GM21390 (cell line): ENCODE measurements around the gene LMOD2.
"Not testable (repeated sequence)": the region's sequence is repeated elsewhere in the genome, so short reads cannot be mapped to it uniquely, and the experiment has no call there.

Experiments used
- ATAC-seq: cut with Tn5 transposase; IDR thresholded peaks from one replicate; pipeline ENCODE4 v1.9.1; 2021; ENCODE audit not compliant: unreplicated experiment

The LMOD2 gene, protein sequence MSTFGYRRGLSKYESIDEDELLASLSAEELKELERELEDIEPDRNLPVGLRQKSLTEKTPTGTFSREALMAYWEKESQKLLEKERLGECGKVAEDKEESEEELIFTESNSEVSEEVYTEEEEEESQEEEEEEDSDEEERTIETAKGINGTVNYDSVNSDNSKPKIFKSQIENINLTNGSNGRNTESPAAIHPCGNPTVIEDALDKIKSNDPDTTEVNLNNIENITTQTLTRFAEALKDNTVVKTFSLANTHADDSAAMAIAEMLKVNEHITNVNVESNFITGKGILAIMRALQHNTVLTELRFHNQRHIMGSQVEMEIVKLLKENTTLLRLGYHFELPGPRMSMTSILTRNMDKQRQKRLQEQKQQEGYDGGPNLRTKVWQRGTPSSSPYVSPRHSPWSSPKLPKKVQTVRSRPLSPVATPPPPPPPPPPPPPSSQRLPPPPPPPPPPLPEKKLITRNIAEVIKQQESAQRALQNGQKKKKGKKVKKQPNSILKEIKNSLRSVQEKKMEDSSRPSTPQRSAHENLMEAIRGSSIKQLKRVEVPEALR

DNA sequence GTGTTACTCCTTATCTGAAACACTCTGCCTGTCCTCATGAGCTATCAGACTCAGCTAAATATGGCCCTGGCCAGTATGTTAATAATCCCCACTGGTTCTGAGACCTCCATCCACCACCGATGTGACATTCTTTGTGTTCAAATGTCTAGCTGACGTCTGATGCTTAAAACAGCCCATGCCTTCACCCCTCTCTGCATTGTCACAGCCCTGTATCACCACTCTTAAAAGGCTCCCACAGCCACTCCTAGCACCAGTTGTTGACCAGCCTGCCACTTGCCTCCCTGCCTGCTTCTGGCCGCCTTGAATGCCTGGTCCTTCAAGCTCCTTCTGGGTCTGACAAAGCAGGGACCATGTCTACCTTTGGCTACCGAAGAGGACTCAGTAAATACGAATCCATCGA lies at the start of gene LMOD2:
TSS of gene LMOD2 (plus strand) at position 253 of the 400 bp plus-strand sequence. CDS start at position 351, 98 bp downstream.
- no peak for ATAC-seq

DNA sequence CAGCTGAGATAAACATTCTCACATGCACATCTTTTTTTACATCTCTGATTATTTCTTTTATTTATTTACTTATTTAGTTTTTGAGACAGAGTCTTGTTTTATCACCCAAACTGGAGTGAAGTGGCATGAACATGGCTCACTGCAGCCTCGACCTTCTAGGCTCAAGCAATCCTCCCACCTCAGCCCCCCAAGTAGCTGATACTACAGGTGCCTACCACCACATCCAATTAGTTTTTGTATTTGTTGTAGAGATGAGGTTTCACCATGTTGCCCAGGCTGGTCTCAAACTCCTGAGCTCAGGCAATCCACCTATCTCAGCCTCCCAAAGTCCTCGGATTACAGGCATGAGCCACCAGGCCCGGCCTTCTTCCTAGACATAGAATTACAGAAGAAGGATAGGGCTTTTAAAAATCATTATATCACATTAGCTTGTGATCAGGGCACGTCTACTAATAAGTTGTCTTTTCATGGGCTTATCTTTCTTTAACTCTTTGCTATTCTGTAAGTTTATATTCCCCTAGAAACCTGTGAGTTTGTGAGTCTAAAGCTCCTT lies 48.2 kb upstream of the LMOD2 start:
- no peak for ATAC-seq

DNA sequence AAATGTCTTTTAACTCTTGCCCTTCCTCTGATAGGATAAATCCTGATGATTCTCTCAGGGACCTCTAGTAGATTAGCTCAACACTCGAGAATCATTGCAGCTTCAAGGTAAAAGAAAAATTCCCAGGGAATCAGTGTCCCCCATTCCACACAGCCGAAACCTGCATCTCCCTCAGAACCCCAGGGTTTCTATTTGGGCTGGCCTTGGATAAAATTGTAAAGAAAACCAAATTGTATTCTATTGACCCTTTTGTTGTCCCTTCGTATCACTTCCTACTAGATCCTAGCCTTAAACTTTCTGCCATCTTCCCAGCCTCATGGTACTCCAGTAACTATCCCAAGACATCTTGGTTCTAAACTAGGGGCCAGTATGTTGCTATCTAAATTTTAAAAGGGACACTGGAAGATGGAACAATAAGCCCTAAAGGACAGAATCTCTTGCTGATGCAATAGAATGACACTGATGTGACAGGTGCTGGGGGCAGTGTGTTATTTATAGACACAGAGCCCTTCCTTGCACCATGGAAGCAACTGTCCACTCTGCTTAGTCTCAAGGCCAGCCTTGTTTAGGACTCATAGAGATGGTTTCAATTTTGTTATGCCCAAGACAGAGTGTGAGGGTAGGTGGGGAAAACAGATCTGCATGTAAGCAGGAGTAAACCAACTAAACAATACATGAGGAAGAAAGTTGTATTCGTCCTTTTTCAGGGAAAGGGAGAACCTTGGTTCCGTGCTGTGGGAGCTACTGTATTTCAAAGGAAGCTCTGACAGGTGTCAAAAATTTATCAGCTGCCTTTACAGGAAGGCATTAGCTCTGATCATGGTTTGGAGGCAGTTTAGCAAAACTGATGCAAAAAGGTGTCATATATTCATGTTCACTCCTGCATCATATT lies 46.4 kb upstream of the LMOD2 start:
- no peak for ATAC-seq

DNA sequence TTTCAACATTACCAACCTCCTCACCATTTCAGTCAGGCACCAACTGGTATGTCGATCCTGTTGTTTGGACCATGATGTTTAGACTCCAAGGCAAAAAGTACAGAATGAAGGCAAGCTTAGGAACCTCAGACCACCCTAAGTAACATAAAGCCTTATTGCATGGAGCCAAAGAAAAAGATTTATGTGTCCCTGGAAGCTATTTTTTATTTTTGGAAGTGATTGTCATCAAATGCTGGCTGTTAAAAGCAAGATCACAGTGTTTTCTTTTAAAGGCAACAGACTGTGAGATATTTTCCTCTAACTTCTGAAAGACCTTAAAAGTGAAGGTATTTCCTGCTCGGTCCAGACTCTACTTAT lies 45.8 kb upstream of the LMOD2 start:
- no peak for ATAC-seq

DNA sequence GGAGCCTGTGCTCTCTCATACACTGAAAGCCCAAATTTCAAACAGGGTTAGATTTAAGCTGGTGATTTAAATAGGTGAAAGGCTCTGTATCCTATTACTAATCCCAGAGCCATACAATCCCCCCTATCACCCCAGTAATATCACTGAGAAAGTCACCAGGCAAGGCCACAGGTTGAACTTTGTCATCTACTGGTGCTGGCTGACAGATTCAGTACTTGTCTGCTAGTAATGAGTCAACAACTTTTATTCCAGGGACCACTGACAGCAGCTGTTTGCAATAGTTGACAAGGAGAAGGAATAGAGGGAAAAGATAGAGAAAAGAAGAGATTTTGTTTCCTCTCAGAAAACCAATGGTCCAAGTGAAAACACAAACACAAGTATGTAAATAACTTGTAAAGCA lies 43.6 kb upstream of the LMOD2 start:
- no peak for ATAC-seq

DNA sequence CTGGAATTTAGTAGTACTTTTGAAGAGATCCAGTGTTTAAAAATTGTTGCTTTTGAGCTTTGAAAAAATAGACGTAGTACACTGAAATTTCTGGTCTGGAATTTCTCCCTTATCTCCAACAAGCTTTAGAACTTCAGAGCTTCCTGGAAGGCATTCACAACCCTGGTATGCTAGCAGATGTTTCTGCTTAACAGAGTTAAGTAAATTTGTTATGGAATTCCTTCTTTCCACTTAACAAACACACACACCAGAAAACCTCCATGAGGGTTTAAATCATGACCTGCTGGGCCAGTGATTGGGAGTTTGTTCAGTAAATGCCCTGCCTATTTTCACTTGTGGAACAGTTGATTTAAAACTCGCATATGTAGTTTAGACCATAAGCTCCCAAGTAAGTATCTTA lies 40.3 kb upstream of the LMOD2 start:
- no peak for ATAC-seq

DNA sequence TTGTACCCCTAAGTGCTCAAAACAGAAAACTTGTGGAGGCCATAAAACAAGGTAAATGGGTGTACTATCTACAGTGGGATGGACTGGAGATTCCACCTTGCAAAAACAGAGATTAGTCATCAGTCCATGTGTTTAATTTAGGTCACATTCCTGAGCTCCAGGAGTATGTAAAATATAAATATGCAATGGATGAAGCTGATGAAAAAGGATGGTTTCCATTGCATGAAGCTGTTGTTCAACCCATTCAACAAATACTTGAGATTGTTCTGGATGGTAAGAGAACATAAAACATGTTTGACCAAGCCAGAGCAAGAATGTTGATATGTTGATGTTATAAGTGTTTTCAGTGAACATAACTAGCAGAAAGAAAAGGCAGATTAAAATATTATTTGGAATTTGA lies 39.4 kb upstream of the LMOD2 start:
- ATAC-seq: no peak

DNA sequence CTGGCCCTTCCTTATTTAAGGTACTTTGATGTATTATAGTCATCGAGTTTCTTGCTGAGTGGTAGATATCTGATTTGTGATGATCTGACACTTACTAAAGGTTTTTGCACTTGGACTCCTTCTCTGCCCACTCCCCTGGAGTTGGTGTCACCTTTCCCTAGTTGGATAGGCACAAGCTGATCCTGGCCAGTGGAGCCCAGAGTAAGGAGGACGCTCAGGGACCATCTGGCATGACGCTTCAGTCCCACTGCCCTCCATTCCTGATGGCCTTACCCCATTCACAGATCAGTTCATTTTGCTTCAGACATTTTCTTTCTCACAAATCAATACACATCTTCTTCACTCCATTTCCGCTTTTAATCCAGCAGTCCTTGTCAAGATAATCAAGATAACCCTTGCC lies 34.0 kb upstream of the LMOD2 start:
- no peak for ATAC-seq

DNA sequence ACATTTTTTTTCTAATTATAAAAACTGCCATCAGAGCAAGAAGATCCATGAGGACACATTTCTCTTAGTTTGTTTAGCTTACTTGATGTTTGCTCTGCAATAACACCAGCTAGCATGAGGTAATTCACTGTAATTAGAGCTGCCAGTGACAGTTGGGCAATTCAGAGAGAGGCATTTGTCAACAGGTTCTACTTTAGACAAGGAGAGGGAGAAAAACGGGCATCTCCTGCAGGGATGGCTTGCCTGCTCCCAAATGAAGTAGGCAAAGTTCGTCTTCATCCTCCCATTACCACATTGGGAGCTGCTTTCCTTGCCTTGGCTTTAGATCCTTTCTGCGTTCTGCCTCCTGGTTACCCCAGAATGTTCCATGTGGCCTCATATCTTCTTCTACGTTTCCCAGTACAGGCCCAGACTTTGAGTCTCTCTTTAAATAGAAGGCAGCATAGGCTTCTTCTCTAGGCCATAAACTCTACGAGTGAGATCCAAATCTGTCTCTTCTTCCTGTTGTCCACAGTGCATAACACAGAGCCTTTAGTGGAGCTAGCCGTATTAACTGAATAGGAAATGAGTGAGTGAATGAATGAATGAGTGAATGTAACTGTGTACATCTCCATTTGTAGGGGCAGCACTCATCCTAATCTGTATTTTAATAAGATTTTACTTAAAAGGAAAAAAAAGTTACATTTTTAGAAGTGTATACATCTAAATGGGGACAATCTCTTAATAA lies 32.8 kb upstream of the LMOD2 start:
- no peak for ATAC-seq

DNA sequence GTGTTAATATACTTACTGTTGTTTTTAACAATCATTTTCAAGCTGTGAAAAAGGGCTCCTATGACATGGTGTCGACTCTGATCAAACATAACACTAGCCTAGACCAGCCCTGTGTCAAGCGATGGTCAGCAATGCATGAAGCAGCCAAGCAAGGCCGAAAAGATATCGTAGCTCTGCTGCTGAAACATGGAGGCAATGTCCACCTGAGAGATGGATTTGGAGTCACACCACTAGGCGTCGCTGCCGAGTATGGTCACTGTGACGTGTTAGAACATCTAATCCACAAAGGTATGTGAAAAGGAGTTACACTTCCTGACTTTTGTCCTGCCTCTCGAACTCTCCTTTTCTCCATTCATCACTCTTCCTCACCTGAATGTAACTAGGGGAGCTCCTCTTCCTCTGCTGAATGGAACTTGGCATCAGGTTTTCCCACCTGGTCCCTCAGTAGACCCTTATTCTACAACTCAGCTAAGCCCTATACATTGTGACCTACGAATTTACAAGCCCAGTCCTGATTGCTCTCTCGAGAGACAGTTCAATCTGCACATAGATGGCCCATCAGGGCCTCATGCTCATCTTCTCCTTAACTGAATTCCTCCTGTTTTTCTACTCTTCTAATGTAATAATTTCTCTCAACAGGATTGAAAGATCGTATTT lies 31.0 kb upstream of the LMOD2 start:
- peak; percentile 97 for ATAC-seq

DNA sequence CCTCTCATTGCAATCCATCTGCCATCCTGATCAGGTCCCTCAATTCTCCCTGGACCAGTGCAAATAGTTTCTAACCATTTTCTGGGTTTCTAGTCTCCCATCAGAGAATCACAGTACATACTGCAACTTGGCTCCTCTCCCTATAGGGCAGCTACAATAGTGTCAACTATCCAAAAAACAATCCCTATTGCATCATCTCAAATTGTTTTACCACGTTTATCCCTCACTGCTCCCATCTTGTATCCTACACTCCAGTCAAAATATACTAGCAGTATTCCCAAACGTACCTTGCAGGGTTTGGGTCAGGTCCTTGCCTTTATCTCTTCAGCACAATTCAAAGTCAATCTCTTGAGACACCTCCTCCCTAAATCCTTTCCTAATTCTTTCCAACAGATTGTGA lies 30.4 kb upstream of the LMOD2 start:
- ATAC-seq: no peak

DNA sequence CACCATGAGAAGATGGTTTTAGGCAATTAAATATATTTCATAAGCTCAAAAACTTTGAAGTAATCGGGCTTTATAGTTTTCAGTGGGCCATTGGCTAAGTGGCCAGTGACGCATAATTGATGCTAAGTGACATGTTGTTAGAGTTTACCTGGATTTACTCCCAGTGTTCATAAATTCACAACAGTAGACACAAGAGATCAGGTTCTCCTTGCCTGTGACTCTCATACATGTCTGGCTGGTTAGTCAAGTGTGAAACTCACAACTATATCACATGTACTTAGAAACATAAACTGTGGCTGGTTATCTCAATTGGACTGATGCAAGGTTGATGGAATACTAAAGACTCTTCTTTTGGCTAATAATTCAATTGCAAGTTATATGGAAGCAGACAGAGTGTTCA lies 27.8 kb upstream of the LMOD2 start:
- no peak for ATAC-seq

DNA sequence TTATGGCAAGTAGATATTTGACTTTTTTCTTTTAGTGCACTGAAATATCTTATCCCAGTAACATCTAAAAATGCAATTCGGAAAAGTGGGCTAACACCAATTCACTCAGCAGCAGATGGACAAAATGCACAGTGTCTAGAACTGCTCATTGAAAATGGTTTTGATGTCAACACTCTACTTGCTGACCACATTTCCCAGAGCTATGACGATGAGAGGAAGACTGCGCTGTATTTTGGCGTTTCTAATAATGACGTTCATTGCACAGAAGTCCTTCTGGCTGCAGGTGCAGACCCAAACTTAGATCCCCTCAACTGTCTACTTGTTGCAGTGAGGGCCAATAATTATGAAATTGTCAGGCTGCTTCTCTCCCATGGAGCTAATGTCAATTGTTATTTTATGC lies 26.8 kb upstream of the LMOD2 start:
- ATAC-seq: no peak

DNA sequence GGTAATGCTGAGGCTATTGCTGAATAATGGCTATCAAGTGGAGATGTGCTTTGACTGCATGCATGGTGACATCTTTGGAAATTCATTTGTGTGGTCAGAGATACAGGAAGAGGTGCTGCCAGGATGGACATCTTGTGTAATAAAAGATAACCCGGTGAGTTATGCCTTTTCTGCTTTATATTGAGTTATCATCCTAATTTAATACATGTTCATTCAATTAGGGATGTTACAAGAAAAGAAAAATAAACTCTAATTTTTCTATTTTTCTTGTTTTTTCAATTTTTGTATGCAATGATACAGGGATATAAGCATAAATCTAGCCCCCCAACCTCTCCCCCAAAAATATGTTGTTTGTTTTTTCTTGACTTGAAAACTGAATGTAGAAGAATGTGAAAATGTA lies 26.4 kb upstream of the LMOD2 start:
- no peak for ATAC-seq

DNA sequence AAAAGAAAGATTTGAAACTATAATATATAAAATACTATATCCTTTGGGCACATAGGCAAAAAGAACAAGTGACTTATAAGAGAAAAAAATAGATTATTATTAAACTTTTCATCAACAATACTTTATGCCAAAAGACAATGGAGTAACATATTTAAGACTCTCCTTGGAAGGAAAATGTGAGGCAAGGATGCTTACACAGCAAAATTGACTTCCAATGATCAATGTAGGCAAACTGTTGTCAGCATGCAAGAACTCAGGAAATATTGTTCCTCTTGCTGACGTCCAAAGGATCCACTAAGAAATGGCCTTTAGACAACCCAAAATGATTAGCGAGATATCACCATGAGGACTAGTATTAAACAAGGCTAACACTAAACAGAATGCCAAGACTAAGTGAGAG lies 22.9 kb upstream of the LMOD2 start:
- ATAC-seq: no peak

DNA sequence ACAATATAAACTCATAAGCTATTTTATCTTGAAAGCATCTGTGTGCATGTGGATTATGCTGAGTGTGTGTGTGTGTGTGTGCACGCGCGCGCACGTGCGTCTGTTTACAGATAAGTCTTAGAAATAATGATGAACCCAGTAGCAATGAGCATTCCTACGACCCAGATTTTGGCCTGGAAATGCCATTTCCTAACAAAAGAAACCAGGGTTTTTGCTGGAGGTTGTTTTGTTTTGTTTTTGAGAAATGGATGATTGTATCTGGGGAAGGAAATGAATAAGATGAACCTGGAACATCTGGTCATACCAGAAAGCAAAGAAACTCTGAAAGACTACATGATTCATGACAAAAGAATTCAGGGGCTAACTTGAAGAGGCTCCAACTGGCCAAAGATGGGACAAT lies 22.1 kb upstream of the LMOD2 start:
- no peak for ATAC-seq

DNA sequence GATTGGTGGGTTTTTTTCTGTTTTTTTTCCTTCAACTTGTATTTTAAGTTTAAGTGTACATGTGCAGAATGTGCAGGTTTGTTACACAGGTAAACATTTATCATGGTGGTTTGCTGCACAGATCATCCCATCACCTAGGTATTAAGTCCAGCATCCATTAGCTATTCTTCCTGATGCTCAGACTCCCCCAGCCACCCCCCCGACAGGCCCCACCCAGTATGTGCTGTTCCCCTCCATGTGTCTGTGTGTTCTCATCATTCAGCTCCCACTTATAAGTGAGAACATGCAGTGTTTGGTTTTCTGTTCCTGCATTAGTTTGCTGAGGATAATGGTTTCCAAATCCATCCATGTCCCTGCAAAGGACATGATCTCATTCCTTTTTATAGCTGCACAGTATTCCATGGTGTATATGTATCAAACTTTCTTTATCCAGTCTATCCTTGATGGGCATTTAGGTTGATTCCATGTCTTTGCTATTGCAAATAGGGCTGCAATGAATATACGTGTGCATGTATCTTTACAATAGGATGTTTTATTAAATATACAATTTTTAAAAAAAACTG lies 21.6 kb upstream of the LMOD2 start:
- not testable (repeated sequence) for ATAC-seq

DNA sequence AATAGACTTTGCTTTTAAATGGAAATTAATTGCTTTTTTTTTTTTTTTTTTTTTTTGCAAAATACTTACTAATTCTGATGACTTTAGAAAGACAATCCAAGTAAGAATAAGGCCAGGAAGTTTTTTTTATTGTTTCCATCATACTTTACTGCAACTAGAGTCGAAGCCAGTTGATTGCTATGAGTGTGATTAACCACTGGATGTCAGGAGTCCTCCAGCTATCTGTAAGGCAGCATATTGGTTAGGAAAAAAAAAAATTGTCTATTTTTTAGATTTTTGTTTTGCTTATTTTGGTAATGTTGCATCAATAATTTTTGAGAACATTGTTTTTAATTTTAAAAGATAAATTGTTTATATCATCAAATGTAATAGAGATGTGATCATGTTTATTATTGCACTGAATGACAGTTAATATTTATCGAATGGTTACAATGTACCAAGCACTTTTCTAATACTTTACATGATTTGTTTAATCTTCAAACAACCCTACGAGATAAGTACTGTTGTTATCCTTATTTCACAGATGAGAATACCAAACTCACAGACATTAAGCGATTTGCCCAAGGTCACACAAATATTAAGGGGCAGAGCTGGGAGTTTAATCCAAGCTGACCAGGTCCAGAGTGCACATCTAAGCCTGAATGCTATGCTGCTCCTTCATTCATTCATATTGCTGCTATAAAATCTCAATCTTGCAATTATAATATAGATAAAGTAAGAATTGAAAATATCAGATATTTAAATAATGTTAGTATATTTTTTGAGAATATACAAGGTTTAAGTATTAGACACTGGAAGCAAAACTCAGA lies 19.9 kb upstream of the LMOD2 start:
- no peak for ATAC-seq

DNA sequence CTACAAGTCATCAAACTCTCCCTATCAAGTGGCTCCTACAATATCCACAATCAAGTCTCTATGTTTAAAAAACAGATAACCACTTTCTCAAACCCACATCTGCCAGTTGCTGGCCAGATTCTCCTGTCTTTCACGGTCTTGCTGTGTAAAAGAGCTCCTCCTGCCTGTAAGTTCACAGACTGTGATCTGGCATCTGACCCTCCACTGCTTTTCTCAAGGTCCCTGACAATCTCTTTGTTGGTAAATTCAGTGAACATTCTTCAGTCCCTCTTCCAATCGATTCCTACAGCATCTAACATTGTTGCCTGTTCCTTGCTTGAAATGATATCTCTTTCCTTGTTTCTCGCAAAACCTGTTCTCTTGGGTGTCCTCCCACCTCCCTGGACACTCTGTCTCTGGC lies 18.5 kb upstream of the LMOD2 start:
- ATAC-seq: no peak
